AG20443 (cell line): ENCODE data around the gene CLEC18B.
"Not testable (repeated sequence)": the region's sequence is repeated elsewhere in the genome, so short reads cannot be mapped to it uniquely, and the experiment has no call there.

Experiments used
- DNase-seq: peaks from one replicate; pipeline ENCODE4 v3.0.0; 2012; ENCODE audit warnings: low spot score, mixed read lengths

Gene CLEC18B

GRCh38 chr16:74420612-74421481, at the start of gene CLEC18B:
CLEC18B (minus strand) TSS chr16:74421478; CDS start chr16:74421270, 208 bp downstream.
- DNase-seq = not testable (repeated sequence)

DNA sequence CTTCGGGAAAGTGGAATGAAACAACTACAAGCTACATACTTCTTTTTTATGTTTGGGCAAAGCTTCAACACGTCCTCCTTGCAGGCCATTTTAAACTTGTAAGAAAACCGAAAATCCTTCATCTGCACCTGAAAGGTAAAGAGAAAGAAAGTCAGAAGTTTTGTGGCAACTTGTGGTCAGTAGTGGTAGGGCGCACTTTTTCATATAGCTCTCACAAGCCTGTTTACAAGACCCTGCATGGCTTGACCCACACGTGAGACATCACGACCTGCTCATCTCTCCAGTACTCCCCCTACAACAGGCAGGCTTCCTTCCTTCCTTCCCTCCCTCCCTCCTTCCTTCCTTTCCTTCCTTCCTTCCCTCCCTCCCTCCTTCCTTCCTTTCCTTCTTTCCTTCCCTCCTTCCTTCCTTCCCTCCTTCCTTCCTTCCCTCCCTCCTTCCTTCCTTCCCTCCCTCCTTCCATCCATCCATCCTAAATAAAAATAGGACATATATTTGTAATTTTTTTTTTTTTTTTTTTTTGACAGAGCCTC, 48.7 kb upstream of the CLEC18B start:
- DNase-seq = no peak

- DNase-seq = no peak
Measured at GRCh38 chr16:74468807-74469525, 47.7 kb upstream of the CLEC18B start.

DNA sequence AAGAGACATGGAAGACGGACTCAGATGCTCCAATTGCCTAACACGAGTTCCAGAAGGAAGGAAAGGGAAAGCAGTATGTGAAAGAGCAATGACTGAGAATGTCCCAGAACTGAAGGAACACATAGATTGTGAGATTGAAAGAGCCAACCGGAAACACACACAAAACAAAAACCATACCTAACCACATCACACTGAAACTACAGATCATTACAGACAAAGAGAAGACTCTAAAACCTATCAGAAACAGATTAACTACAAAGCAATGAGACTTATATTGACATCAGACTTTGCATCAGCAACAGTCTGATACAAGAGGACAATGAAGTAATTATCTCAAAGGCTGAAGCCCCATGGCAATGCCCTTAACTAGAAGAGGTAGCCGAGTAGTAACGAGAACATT, 45.6 kb upstream of the CLEC18B start:
- DNase-seq = no peak

GRCh38 chr16:74465851-74466685, 44.8 kb upstream of the CLEC18B start:
- no peak for DNase-seq

- DNase-seq = no peak
Measured at GRCh38 chr16:74465281-74465680, 44.0 kb upstream of the CLEC18B start.

- no peak for DNase-seq
Measured at GRCh38 chr16:74463888-74464287, 42.6 kb upstream of the CLEC18B start.

DNA sequence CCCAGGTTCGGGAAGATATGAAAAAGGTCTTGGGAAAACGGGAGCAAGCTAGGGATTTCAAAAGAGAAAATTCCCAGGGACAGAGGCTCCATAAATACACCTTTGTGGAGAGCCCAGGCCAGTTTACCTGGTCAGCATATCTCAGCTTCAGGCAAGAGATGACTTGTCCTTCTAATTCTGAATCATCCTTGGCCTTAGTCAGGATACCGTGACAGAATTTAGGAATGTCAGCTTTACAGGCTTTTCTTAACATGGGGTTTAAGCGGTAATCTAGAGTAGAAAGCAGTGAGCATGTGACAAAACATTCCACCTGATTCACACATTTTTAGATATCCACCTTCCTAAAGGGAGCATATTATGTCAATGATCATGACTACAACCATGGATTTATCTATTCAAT, 41.1 kb upstream of the CLEC18B start:
- no peak for DNase-seq

DNA sequence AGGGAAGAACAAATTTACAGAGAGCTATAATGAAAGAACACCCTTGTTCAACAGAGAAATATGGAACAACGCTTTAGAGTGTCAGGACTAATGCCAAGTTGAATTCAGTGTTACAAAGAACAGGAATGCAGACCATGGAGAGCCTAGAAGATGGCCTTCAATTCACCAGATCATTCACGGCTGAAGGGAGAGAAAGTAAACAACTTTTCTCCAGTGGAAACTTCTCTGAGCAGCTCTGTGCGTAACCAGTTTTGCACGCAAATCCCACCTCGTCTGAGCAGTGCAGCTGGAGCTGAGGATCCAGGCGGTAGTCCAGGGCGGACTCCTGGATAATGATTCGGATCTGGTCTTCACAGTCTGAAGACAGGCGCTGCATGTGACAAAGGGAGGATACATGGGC, 40.5 kb upstream of the CLEC18B start:
- no peak for DNase-seq

GRCh38 chr16:74460542-74460941, 39.3 kb upstream of the CLEC18B start:
- DNase-seq = no peak

DNA sequence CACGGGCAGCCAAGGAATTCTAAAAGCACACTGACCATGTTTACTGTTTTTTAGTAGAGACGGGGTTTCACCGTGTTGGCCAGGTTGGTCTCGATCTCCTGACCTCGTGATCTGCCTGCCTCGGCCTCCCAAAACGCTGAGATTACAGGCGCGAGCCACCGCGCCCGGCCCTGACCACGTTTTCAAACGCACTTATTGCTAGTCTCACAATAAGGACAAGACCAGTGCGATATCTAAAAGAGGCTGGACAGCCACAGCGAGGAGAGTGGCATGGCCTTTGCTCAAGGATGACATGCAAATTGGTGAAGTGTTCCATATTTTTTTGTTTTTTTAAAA, 35.0 kb upstream of the CLEC18B start:
- DNase-seq = no peak

- DNase-seq = peak; percentile 83
Measured at GRCh38 chr16:74455619-74456289, 34.5 kb upstream of the CLEC18B start.

- DNase-seq = peak; percentile 64
Measured at GRCh38 chr16:74455213-74455612, 33.9 kb upstream of the CLEC18B start.

- DNase-seq = no peak
Measured at GRCh38 chr16:74451951-74452758, 30.9 kb upstream of the CLEC18B start.

GRCh38 chr16:74450967-74451760, 29.9 kb upstream of the CLEC18B start:
- DNase-seq = no peak

- DNase-seq = no peak
Measured at GRCh38 chr16:74450236-74450635, 29.0 kb upstream of the CLEC18B start.

DNA sequence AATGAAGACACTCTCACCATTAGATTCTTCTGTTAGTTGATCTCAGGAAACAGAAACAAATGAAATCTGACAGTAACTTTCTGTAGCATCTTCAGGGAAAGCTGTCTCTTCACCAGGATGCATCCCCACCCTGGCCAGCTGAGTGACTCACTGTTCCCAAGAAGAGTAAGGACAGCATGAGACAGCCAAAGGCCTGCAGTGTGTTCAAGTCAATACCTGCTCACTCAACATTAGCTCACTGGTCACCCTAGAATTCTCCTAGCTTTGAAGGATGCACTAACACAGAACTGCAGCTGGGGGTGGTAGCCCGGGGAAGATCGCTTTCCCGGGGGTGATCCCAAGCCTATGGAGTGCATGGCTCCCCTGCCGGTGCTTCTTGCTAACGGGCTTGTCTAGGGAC, 28.2 kb upstream of the CLEC18B start:
- peak; percentile 79 for DNase-seq

DNA sequence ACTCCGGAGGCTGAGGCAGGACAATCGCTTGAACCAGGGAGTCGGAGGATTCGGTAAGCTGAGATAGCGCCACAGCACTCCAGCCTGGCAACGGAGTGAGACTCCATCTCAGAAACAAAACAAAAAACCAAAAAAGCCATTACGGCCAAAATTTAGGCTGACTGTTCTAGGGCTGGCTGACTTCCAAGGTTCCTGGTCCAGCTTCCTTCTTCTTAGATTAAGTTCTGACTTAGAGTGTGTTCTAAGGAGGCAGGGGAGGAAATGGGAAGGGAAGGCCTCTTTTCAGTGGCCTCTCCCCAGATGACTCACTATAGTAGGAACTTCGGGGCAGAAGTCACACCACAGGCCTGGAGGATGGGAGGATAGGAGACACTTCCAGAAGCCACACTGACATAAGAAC, 27.7 kb upstream of the CLEC18B start:
- DNase-seq = peak; percentile 94

- no peak for DNase-seq
Measured at GRCh38 chr16:74447578-74447977, 26.3 kb upstream of the CLEC18B start.

DNA sequence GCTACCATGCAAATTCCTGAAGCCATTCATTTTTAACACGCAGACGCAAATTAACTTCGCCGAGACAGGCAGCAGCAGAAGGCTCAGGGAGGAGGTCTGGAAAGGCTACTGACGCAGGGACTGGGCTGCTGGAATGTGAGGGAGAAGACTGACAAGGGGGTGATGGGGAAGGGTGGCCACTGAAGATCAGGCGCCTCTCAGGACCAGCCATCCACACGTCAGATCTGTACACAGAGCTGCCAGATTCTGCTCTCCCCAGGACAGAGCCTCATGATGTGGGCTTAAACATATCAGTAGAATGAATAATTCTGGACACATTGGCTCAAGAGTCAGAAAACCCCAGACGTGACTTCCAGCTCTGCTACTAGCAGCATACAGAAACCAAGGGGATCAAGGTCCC, 25.6 kb upstream of the CLEC18B start:
- DNase-seq = no peak
